K562 (cell line): ENCODE data around the gene ACOT7.

Source experiments
- ATF7 ChIP-seq: fragments of 450-650 bp; IDR thresholded peaks from 2 replicates; pipeline ENCODE4 v1.7.1; 2014; ENCODE audit warnings: mild to moderate bottlenecking, moderate library complexity
- CREM ChIP-seq: IDR thresholded peaks from 2 replicates; pipeline ENCODE4 v1.6.1; 2014; ENCODE audit warnings: antibody characterized with exemption, low read depth
- POLR2A ChIP-seq: fragments of 450-650 bp; conservative IDR thresholded peaks from 2 replicates; pipeline ENCODE4 v1.6.1; 2016
- SNRNP70 ChIP-seq: fragments of 200-400 bp; formaldehyde crosslinking; optimal IDR thresholded peaks from 2 replicates; pipeline ENCODE3; 2017; ENCODE audit warnings: low read depth, low read length
- TARDBP ChIP-seq: fragments of 450-650 bp; IDR thresholded peaks from 2 replicates; pipeline ENCODE4 v1.6.1; 2016
- TF ChIP-seq, protein P1 (sequence below), 3 experiments: IDR thresholded peaks in 2 of 3; conservative IDR thresholded peaks in 1 of 3; 2 replicates each; pipeline ENCODE4 v1.5.1; 2011 to 2012; ENCODE audit warnings: low read length in 3 of 3, mild to moderate bottlenecking in 3 of 3, control low read depth in 2 of 3, improper control_type of control experiment in 1 of 3, inconsistent platforms in 1 of 3, low read depth in 1 of 3, mixed read lengths in 1 of 3, moderate library complexity in 1 of 3; ENCODE audit not compliant: insufficient read depth in 2 of 3
- TF ChIP-seq, protein P2 (sequence below): fragments of 450-650 bp; formaldehyde crosslinking; IDR thresholded peaks from 2 replicates; pipeline ENCODE4 v1.4.0; 2020; ENCODE audit warnings: mild to moderate bottlenecking, moderate library complexity
- TF ChIP-seq, protein P3 (sequence below): conservative IDR thresholded peaks from 2 replicates; pipeline ENCODE4 v1.6.1; 2011; ENCODE audit warnings: low read depth, mild to moderate bottlenecking, low read length; ENCODE audit not compliant: control insufficient read depth
- TF ChIP-seq, protein P4 (sequence below): sonication (generic); formaldehyde crosslinking; IDR thresholded peaks from 2 replicates; pipeline ENCODE4 v1.8.0; 2022; ENCODE audit warnings: mild to moderate bottlenecking, missing genetic modification reagents
- TF ChIP-seq, protein P5 (sequence below): sonication (generic); formaldehyde crosslinking; IDR thresholded peaks from 2 replicates; pipeline ENCODE4 v1.8.1; 2023; ENCODE audit warnings: mild to moderate bottlenecking, missing genetic modification reagents

DNA sequence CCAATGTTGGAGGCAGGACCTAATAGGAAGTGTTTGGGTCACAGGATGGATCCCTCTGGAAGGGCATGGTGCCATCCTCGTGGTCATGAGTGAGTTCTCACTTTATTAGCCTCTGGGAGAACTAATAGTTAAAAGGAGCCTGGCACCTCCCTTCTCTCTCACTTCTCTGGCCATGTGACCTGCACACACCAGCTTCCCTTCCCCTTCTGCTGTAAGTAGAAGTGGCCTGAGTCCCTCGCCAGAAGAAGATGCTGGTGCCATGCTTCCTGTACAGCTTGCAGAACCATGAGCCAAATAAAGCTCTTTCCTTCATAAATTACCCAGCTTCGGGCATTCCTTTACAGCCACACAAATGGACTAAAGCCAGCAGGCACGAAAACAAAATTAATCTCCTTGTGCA is 23.6 kb downstream of the ACOT7 start:
- TF ChIP-seq ATF7 (no peak), SNRNP70 (no peak), POLR2A (no peak), CREM (no peak), TARDBP (no peak)
- TF ChIP-seq, protein P1, sequence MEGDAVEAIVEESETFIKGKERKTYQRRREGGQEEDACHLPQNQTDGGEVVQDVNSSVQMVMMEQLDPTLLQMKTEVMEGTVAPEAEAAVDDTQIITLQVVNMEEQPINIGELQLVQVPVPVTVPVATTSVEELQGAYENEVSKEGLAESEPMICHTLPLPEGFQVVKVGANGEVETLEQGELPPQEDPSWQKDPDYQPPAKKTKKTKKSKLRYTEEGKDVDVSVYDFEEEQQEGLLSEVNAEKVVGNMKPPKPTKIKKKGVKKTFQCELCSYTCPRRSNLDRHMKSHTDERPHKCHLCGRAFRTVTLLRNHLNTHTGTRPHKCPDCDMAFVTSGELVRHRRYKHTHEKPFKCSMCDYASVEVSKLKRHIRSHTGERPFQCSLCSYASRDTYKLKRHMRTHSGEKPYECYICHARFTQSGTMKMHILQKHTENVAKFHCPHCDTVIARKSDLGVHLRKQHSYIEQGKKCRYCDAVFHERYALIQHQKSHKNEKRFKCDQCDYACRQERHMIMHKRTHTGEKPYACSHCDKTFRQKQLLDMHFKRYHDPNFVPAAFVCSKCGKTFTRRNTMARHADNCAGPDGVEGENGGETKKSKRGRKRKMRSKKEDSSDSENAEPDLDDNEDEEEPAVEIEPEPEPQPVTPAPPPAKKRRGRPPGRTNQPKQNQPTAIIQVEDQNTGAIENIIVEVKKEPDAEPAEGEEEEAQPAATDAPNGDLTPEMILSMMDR (IDR thresholded peaks at IDR 0.05 in 2 of 3, conservative IDR thresholded peaks at IDR 0.05 in 1 of 3; ENCODE audit: insufficient read depth in 2 of 3, low read depth in 1 of 3, low read length in 3 of 3): no peak
- TF ChIP-seq, protein P2, sequence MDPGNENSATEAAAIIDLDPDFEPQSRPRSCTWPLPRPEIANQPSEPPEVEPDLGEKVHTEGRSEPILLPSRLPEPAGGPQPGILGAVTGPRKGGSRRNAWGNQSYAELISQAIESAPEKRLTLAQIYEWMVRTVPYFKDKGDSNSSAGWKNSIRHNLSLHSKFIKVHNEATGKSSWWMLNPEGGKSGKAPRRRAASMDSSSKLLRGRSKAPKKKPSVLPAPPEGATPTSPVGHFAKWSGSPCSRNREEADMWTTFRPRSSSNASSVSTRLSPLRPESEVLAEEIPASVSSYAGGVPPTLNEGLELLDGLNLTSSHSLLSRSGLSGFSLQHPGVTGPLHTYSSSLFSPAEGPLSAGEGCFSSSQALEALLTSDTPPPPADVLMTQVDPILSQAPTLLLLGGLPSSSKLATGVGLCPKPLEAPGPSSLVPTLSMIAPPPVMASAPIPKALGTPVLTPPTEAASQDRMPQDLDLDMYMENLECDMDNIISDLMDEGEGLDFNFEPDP (CRISPR knock-in tag): no peak
- TF ChIP-seq, protein P3, sequence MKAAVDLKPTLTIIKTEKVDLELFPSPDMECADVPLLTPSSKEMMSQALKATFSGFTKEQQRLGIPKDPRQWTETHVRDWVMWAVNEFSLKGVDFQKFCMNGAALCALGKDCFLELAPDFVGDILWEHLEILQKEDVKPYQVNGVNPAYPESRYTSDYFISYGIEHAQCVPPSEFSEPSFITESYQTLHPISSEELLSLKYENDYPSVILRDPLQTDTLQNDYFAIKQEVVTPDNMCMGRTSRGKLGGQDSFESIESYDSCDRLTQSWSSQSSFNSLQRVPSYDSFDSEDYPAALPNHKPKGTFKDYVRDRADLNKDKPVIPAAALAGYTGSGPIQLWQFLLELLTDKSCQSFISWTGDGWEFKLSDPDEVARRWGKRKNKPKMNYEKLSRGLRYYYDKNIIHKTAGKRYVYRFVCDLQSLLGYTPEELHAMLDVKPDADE: no peak
- TF ChIP-seq, protein P4, sequence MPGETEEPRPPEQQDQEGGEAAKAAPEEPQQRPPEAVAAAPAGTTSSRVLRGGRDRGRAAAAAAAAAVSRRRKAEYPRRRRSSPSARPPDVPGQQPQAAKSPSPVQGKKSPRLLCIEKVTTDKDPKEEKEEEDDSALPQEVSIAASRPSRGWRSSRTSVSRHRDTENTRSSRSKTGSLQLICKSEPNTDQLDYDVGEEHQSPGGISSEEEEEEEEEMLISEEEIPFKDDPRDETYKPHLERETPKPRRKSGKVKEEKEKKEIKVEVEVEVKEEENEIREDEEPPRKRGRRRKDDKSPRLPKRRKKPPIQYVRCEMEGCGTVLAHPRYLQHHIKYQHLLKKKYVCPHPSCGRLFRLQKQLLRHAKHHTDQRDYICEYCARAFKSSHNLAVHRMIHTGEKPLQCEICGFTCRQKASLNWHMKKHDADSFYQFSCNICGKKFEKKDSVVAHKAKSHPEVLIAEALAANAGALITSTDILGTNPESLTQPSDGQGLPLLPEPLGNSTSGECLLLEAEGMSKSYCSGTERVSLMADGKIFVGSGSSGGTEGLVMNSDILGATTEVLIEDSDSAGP (CRISPR knock-in tag): no peak
- TF ChIP-seq, protein P5, sequence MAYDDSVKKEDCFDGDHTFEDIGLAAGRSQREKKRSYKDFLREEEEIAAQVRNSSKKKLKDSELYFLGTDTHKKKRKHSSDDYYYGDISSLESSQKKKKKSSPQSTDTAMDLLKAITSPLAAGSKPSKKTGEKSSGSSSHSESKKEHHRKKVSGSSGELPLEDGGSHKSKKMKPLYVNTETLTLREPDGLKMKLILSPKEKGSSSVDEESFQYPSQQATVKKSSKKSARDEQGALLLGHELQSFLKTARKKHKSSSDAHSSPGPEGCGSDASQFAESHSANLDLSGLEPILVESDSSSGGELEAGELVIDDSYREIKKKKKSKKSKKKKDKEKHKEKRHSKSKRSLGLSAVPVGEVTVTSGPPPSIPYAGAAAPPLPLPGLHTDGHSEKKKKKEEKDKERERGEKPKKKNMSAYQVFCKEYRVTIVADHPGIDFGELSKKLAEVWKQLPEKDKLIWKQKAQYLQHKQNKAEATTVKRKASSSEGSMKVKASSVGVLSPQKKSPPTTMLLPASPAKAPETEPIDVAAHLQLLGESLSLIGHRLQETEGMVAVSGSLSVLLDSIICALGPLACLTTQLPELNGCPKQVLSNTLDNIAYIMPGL (CRISPR knock-in tag): no peak
